Measurements from ENCODE around the gene PKM.

The PKM gene

DNA sequence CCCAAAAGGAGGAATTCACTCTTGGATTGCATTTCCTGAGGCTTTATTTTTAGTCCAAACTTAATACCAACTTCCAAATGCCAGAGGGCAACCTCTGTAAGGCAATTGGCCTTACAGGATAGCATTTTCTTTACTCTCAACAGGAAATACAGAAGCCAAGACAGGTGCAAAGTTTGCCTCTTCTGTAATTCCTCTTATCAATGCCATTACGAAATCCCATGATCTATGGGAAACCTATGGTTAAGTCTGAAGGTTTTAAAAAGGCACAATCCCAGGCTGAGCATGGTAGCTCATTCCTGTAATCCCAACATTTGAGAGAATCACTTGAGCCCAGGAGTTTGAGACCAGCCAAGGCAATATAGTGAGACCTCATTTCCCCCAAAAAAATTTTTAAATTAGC lies 14.9 kb downstream of the PKM start:
- WGBS = 100% methylated on average over 1 of the region's 1 CpG

GRCh38 chr15:72207558-72208085 lies 23.4 kb downstream of the PKM start:
- peaks cover 8% of the 10 kb centered on the region for H3K79me1 ChIP-seq (replicated peaks; ENCODE audit: low read length, poor library complexity, severe bottlenecking)
- no peak overlapping the region for H4K91ac ChIP-seq (ENCODE audit: low read length)
- no peaks in the 10 kb centered on the region for H3K27me3 ChIP-seq (ENCODE audit: control insufficient read depth in 1 of 2, insufficient read depth in 1 of 2, low read length in 2 of 2)
- H3K4me3 ChIP-seq (ENCODE audit: insufficient read depth in 1 of 2, low read depth in 1 of 2, low read length in 2 of 2) = no peak overlapping the region
- no peak overlapping the region for H2BK120ac ChIP-seq (ENCODE audit: low read depth, low read length)
- no peak overlapping the region for H2BK5ac ChIP-seq (ENCODE audit: low read depth, low read length, poor library complexity, severe bottlenecking)
- no peak overlapping the region for H2BK15ac ChIP-seq (ENCODE audit: low read depth, poor library complexity, severe bottlenecking)
- no peak overlapping the region for H3K4me2 ChIP-seq (ENCODE audit: low read length, poor library complexity, severe bottlenecking)
- H2BK12ac ChIP-seq (ENCODE audit: low read length in 2 of 2) = no peak overlapping the region
- no peak overlapping the region for H3K27ac ChIP-seq (ENCODE audit: low read length, poor library complexity, severe bottlenecking)
- H3K9me3 ChIP-seq (ENCODE audit: control insufficient read depth, low read length) = no peaks in the 10 kb centered on the region
- H4K8ac ChIP-seq (ENCODE audit: low read length) = no peak overlapping the region
- peaks cover 8% of the 10 kb centered on the region for H3K4me1 ChIP-seq (ENCODE audit: control insufficient read depth, insufficient read depth, low read depth, low read length)
- H3K36me3 ChIP-seq (ENCODE audit: control insufficient read depth in 1 of 2, insufficient read depth in 2 of 2, low read depth in 1 of 2, low read length in 2 of 2) = peaks cover 79 to 98% of the 10 kb centered on the region in 2 experiments
- H3K18ac ChIP-seq (ENCODE audit: low read depth in 1 of 2, low read length in 2 of 2) = no peak overlapping the region
- no peak overlapping the region for H2AK5ac ChIP-seq (ENCODE audit: low read length, severe bottlenecking)
- no peak overlapping the region for H3K4ac ChIP-seq (ENCODE audit: low read depth in 1 of 2, low read length in 2 of 2)
- no peak overlapping the region for H3K9ac ChIP-seq (ENCODE audit: low read length)
- H3K23ac ChIP-seq (ENCODE audit: low read length in 2 of 2) = no peak overlapping the region
- H3K14ac ChIP-seq (ENCODE audit: low read length in 2 of 2) = no peak overlapping the region
- DNase-seq = no peak
- H2AFZ ChIP-seq (ENCODE audit: low read depth, low read length) = no peak overlapping the region

More for the DNA sequence above, 14.9 kb downstream of the PKM start:
- no peak overlapping the region for H2AK5ac ChIP-seq (ENCODE audit: low read length, severe bottlenecking)
- H4K91ac ChIP-seq (ENCODE audit: low read length) = no peak overlapping the region
- no peak overlapping the region for H2BK12ac ChIP-seq (ENCODE audit: low read length in 2 of 2)
- H3K4me3 ChIP-seq (ENCODE audit: insufficient read depth in 1 of 2, low read depth in 1 of 2, low read length in 2 of 2) = no peak overlapping the region
- peak overlapping the region; percentile 43 for H3K9ac ChIP-seq (ENCODE audit: low read length)
- no peak overlapping the region for H3K23ac ChIP-seq (ENCODE audit: low read length in 2 of 2)
- peaks cover 11% of the 10 kb centered on the region for H3K4me1 ChIP-seq (ENCODE audit: control insufficient read depth, insufficient read depth, low read depth, low read length)
- H3K4me2 ChIP-seq (ENCODE audit: low read length, poor library complexity, severe bottlenecking) = no peak overlapping the region
- H3K79me1 ChIP-seq (replicated peaks; ENCODE audit: low read length, poor library complexity, severe bottlenecking) = peaks cover 5% of the 10 kb centered on the region
- no peak overlapping the region for H2BK120ac ChIP-seq (ENCODE audit: low read depth, low read length)
- DNase-seq = no peak
- no peaks in the 10 kb centered on the region for H3K27me3 ChIP-seq (ENCODE audit: control insufficient read depth in 1 of 2, insufficient read depth in 1 of 2, low read length in 2 of 2)
- H3K18ac ChIP-seq (ENCODE audit: low read depth in 1 of 2, low read length in 2 of 2) = no peak overlapping the region
- H3K27ac ChIP-seq (ENCODE audit: low read length, poor library complexity, severe bottlenecking) = no peak overlapping the region
- H2BK5ac ChIP-seq (ENCODE audit: low read depth, low read length, poor library complexity, severe bottlenecking) = no peak overlapping the region
- H2BK15ac ChIP-seq (ENCODE audit: low read depth, poor library complexity, severe bottlenecking) = no peak overlapping the region
- H4K8ac ChIP-seq (ENCODE audit: low read length) = no peak overlapping the region
- peaks cover 58 to 99% of the 10 kb centered on the region in 2 experiments for H3K36me3 ChIP-seq (ENCODE audit: control insufficient read depth in 1 of 2, insufficient read depth in 2 of 2, low read depth in 1 of 2, low read length in 2 of 2)
- H3K4ac ChIP-seq (ENCODE audit: low read depth in 1 of 2, low read length in 2 of 2) = no peak overlapping the region
- H2AFZ ChIP-seq (ENCODE audit: low read depth, low read length) = no peak overlapping the region
- no peaks in the 10 kb centered on the region for H3K9me3 ChIP-seq (ENCODE audit: control insufficient read depth, low read length)
- no peak overlapping the region for H3K14ac ChIP-seq (ENCODE audit: low read length in 2 of 2)

- Histone ChIP-seq H3K36me3 (ENCODE audit: control insufficient read depth in 1 of 2, insufficient read depth in 2 of 2, low read depth in 1 of 2, low read length in 2 of 2) (peaks cover 80 to 98% of the 10 kb centered on the region in 2 experiments), H3K4ac (ENCODE audit: low read depth in 1 of 2, low read length in 2 of 2) (no peak overlapping the region), H2BK5ac (ENCODE audit: low read depth, low read length, poor library complexity, severe bottlenecking) (no peak overlapping the region), H3K18ac (ENCODE audit: low read depth in 1 of 2, low read length in 2 of 2) (no peak overlapping the region), H3K27me3 (ENCODE audit: control insufficient read depth in 1 of 2, insufficient read depth in 1 of 2, low read length in 2 of 2) (no peaks in the 10 kb centered on the region), H3K4me2 (ENCODE audit: low read length, poor library complexity, severe bottlenecking) (no peak overlapping the region), H3K9me3 (ENCODE audit: control insufficient read depth, low read length) (no peaks in the 10 kb centered on the region), H3K4me3 (ENCODE audit: insufficient read depth in 1 of 2, low read depth in 1 of 2, low read length in 2 of 2) (no peak overlapping the region), H2AFZ (ENCODE audit: low read depth, low read length) (no peak overlapping the region), H2BK15ac (ENCODE audit: low read depth, poor library complexity, severe bottlenecking) (no peak overlapping the region), H2AK5ac (ENCODE audit: low read length, severe bottlenecking) (no peak overlapping the region), H3K14ac (ENCODE audit: low read length in 2 of 2) (no peak overlapping the region), H3K9ac (ENCODE audit: low read length) (no peak overlapping the region), H2BK12ac (ENCODE audit: low read length in 2 of 2) (no peak overlapping the region), H3K79me1 (replicated peaks; ENCODE audit: low read length, poor library complexity, severe bottlenecking) (peaks cover 10% of the 10 kb centered on the region), H4K91ac (ENCODE audit: low read length) (no peak overlapping the region), H3K4me1 (ENCODE audit: control insufficient read depth, insufficient read depth, low read depth, low read length) (peaks cover 11% of the 10 kb centered on the region), H2BK120ac (ENCODE audit: low read depth, low read length) (no peak overlapping the region), H3K27ac (ENCODE audit: low read length, poor library complexity, severe bottlenecking) (no peak overlapping the region), H4K8ac (ENCODE audit: low read length) (no peak overlapping the region), H3K23ac (ENCODE audit: low read length in 2 of 2) (no peak overlapping the region)
- no peak for DNase-seq
- 97% methylated on average over 5 of the region's 5 CpGs for WGBS
Measured at GRCh38 chr15:72206677-72207000, 24.4 kb downstream of the PKM start.

GRCh38 chr15:72205896-72206676 lies 24.9 kb downstream of the PKM start:
- peaks cover 16% of the 10 kb centered on the region for H3K4me1 ChIP-seq (ENCODE audit: control insufficient read depth, insufficient read depth, low read depth, low read length)
- H3K4me3 ChIP-seq (ENCODE audit: insufficient read depth in 1 of 2, low read depth in 1 of 2, low read length in 2 of 2) = no peak overlapping the region
- no peak overlapping the region for H2BK12ac ChIP-seq (ENCODE audit: low read length in 2 of 2)
- H2AK5ac ChIP-seq (ENCODE audit: low read length, severe bottlenecking) = no peak overlapping the region
- no peak overlapping the region for H4K8ac ChIP-seq (ENCODE audit: low read length)
- no peak overlapping the region for H2BK15ac ChIP-seq (ENCODE audit: low read depth, poor library complexity, severe bottlenecking)
- H3K36me3 ChIP-seq (ENCODE audit: control insufficient read depth in 1 of 2, insufficient read depth in 2 of 2, low read depth in 1 of 2, low read length in 2 of 2) = peaks cover 80 to 98% of the 10 kb centered on the region in 2 experiments
- H3K27ac ChIP-seq (ENCODE audit: low read length, poor library complexity, severe bottlenecking) = no peak overlapping the region
- peaks cover 12% of the 10 kb centered on the region for H3K79me1 ChIP-seq (replicated peaks; ENCODE audit: low read length, poor library complexity, severe bottlenecking)
- no peak overlapping the region for H3K18ac ChIP-seq (ENCODE audit: low read depth in 1 of 2, low read length in 2 of 2)
- no peak overlapping the region for H4K91ac ChIP-seq (ENCODE audit: low read length)
- no peak overlapping the region for H3K23ac ChIP-seq (ENCODE audit: low read length in 2 of 2)
- H2AFZ ChIP-seq (ENCODE audit: low read depth, low read length) = no peak overlapping the region
- H3K4ac ChIP-seq (ENCODE audit: low read depth in 1 of 2, low read length in 2 of 2) = no peak overlapping the region
- H3K14ac ChIP-seq (ENCODE audit: low read length in 2 of 2) = no peak overlapping the region
- H3K9ac ChIP-seq (ENCODE audit: low read length) = no peak overlapping the region
- 91% methylated on average over 10 of the region's 10 CpGs for WGBS
- no peak overlapping the region for H2BK5ac ChIP-seq (ENCODE audit: low read depth, low read length, poor library complexity, severe bottlenecking)
- no peaks in the 10 kb centered on the region for H3K9me3 ChIP-seq (ENCODE audit: control insufficient read depth, low read length)
- DNase-seq = no peak
- no peak overlapping the region for H2BK120ac ChIP-seq (ENCODE audit: low read depth, low read length)
- no peak overlapping the region for H3K4me2 ChIP-seq (ENCODE audit: low read length, poor library complexity, severe bottlenecking)
- H3K27me3 ChIP-seq (ENCODE audit: control insufficient read depth in 1 of 2, insufficient read depth in 1 of 2, low read length in 2 of 2) = no peaks in the 10 kb centered on the region

Data from mesenchymal stem cell (in vitro differentiated cells and primary cell).